ENCODE measurements around the gene CACNB3.

The CACNB3 gene

GRCh38 chr12:48818831-48819590 lies 715 bp downstream of the CACNB3 start:
- H3K36me3 ChIP-seq, result peaks cover 13% of the 10 kb centered on the region; the same call in 1 of the 2 replicates
- DNase-seq, result peak; percentile 39
- no peaks in the 10 kb centered on the region for H3K9me3 ChIP-seq (ENCODE audit: severe bottlenecking)
- H3K27me3 ChIP-seq (ENCODE audit: insufficient read depth, low read depth, severe bottlenecking), result no peaks in the 10 kb centered on the region
- peak overlapping the region; percentile 85 for H3K27ac ChIP-seq
- peak overlapping the region; percentile 72 for H3K4me3 ChIP-seq (ENCODE audit: low read depth, low read length)
- peak; percentile 37; the same call in 1 of the 2 replicates for TF ChIP-seq CTCF (IDR thresholded peaks at IDR 0.05; ENCODE audit: low read depth, low read length)

- H3K9me3 ChIP-seq (ENCODE audit: severe bottlenecking), result no peaks in the 10 kb centered on the region
- no peaks in the 10 kb centered on the region for H3K27me3 ChIP-seq (ENCODE audit: insufficient read depth, low read depth, severe bottlenecking)
- H3K36me3 ChIP-seq, result peaks cover 25% of the 10 kb centered on the region
- no peak overlapping the region for H3K27ac ChIP-seq
- DNase-seq, result no peak
- H3K4me3 ChIP-seq (ENCODE audit: low read depth, low read length), result no peak overlapping the region
- TF ChIP-seq CTCF (IDR thresholded peaks at IDR 0.05; ENCODE audit: low read depth, low read length), result no peak
These were observed 1.9 kb downstream of the CACNB3 start for GRCh38 chr12:48819986-48820725.

- Histone ChIP-seq H3K36me3 (peaks cover 41% of the 10 kb centered on the region), H3K4me3 (ENCODE audit: low read depth, low read length) (no peak overlapping the region), H3K27ac (no peak overlapping the region), H3K9me3 (ENCODE audit: severe bottlenecking) (no peaks in the 10 kb centered on the region), H3K27me3 (ENCODE audit: insufficient read depth, low read depth, severe bottlenecking) (no peaks in the 10 kb centered on the region)
- TF ChIP-seq CTCF (IDR thresholded peaks at IDR 0.05; ENCODE audit: low read depth, low read length), result no peak
- no peak for DNase-seq
These were observed 3.8 kb downstream of the CACNB3 start for GRCh38 chr12:48822139-48822538.

- H3K9me3 ChIP-seq (ENCODE audit: severe bottlenecking), result no peaks in the 10 kb centered on the region
- H3K27me3 ChIP-seq (ENCODE audit: insufficient read depth, low read depth, severe bottlenecking), result no peaks in the 10 kb centered on the region
- no peak for DNase-seq
- no peak overlapping the region for H3K4me3 ChIP-seq (ENCODE audit: low read depth, low read length)
- H3K27ac ChIP-seq, result no peak overlapping the region
- H3K36me3 ChIP-seq, result peaks cover 47% of the 10 kb centered on the region
- no peak for TF ChIP-seq CTCF (IDR thresholded peaks at IDR 0.05; ENCODE audit: low read depth, low read length)
These were observed 4.4 kb downstream of the CACNB3 start for GRCh38 chr12:48822711-48823110.

GRCh38 chr12:48823281-48823680 lies 5.0 kb downstream of the CACNB3 start:
- no peak for TF ChIP-seq CTCF (IDR thresholded peaks at IDR 0.05; ENCODE audit: low read depth, low read length)
- no peaks in the 10 kb centered on the region for H3K27me3 ChIP-seq (ENCODE audit: insufficient read depth, low read depth, severe bottlenecking)
- peaks cover 53% of the 10 kb centered on the region for H3K36me3 ChIP-seq

More at GRCh38 chr12:48823281-48823680, 5.0 kb downstream of the CACNB3 start:
- DNase-seq, result no peak
- H3K4me3 ChIP-seq (ENCODE audit: low read depth, low read length), result no peak overlapping the region
- H3K27ac ChIP-seq, result no peak overlapping the region
- H3K9me3 ChIP-seq (ENCODE audit: severe bottlenecking), result no peaks in the 10 kb centered on the region
